CD14-positive monocyte (primary cell): ENCODE measurements around the gene CST9. TPM values are rescaled to one million over a fixed set of nuclear protein-coding genes. Genes with fewer than 3 reads are reported as not detected.

Source experiments
- DNase-seq, 3 donors: peaks; one replicate each; pipeline ENCODE4 v3.0.0-alpha.2; 2011 to 2022
- H2AFZ ChIP-seq: 2 replicates; pipeline ENCODE4 v1.6.0; 2012; ENCODE audit warnings: mild to moderate bottlenecking, low read depth, low read length, inconsistent platforms; ENCODE audit not compliant: insufficient read depth, poor library complexity, severe bottlenecking
- H3K27ac ChIP-seq, 2 donors: 1 replicate in 1 of 2; 2 replicates in 1 of 2; pipeline ENCODE4 v1.5.1; 2012 to 2013; ENCODE audit warnings: low read length in 2 of 2, control low read depth in 1 of 2, inconsistent platforms in 1 of 2, low read depth in 1 of 2, mild to moderate bottlenecking in 1 of 2
- H3K27me3 ChIP-seq, 2 donors: one replicate each; pipeline versions ENCODE4 v1.6.0 to v1.6.1; 2011 to 2013; ENCODE audit warnings: low read length in 2 of 2; ENCODE audit not compliant: control insufficient read depth in 2 of 2, insufficient read depth in 2 of 2
- H3K36me3 ChIP-seq, 2 donors: replicated peaks in 1 of 2; 1 replicate in 1 of 2; 2 replicates in 1 of 2; pipeline versions ENCODE4 v1.5.1 to v1.6.1; 2012 to 2013; ENCODE audit warnings: low read length in 2 of 2, control low read depth in 1 of 2, inconsistent platforms in 1 of 2, mild to moderate bottlenecking in 1 of 2; ENCODE audit not compliant: insufficient read depth in 2 of 2, control insufficient read depth in 1 of 2
- H3K4me1 ChIP-seq, 2 donors: 1 replicate in 1 of 2; 2 replicates in 1 of 2; pipeline versions ENCODE4 v1.5.1 to v1.6.1; 2012 to 2013; ENCODE audit warnings: low read length in 2 of 2, control low read depth in 1 of 2, inconsistent platforms in 1 of 2, mild to moderate bottlenecking in 1 of 2, moderate library complexity in 1 of 2; ENCODE audit not compliant: insufficient read depth in 2 of 2, control insufficient read depth in 1 of 2
- H3K4me2 ChIP-seq: replicated peaks from 2 replicates; pipeline ENCODE3; 2012; ENCODE audit warnings: low read length, moderate library complexity, mild to moderate bottlenecking; ENCODE audit not compliant: poor library complexity, severe bottlenecking; ENCODE audit errors: extremely low read depth
- H3K4me3 ChIP-seq, 3 experiments: fragments of 200-600 bp in 1 of 3; sonication (generic) in 1 of 3; replicated peaks in 1 of 3; 1 replicate in 2 of 3; 2 replicates in 1 of 3; pipeline ENCODE4 v1.5.1; 2011 to 2013; ENCODE audit warnings: low read length in 3 of 3, mild to moderate bottlenecking in 3 of 3, control low read depth in 2 of 3, low read depth in 2 of 3, inconsistent platforms in 1 of 3, moderate library complexity in 1 of 3
- H3K79me2 ChIP-seq: 2 replicates; pipeline ENCODE4 v1.6.0; 2012; ENCODE audit warnings: mild to moderate bottlenecking, control low read depth, inconsistent platforms, low read length, moderate library complexity; ENCODE audit not compliant: insufficient read depth
- H3K9ac ChIP-seq: 2 replicates; pipeline ENCODE4 v1.6.0; 2017; ENCODE audit warnings: low read length, mild to moderate bottlenecking; ENCODE audit not compliant: insufficient read depth, poor library complexity, severe bottlenecking
- H3K9me3 ChIP-seq, 2 donors: replicated peaks in 1 of 2; 1 replicate in 1 of 2; 2 replicates in 1 of 2; pipeline versions ENCODE4 v1.5.1 to v1.6.1; 2012 to 2013; ENCODE audit warnings: low read length in 2 of 2, control low read depth in 1 of 2; ENCODE audit not compliant: control insufficient read depth in 1 of 2, insufficient read depth in 1 of 2
- H4K20me1 ChIP-seq: 2 replicates; pipeline ENCODE4 v1.6.0; 2012; ENCODE audit warnings: mild to moderate bottlenecking, low read length, control low read depth, moderate library complexity; ENCODE audit not compliant: insufficient read depth
- H3K27ac Mint-ChIP-seq, 7 donors: one replicate each; pipeline ENCODE4 v1.8.0; 2020; ENCODE audit warnings: mild to moderate bottlenecking in 7 of 7, mixed read lengths in 7 of 7, moderate library complexity in 6 of 7, inconsistent platforms in 2 of 7
- H3K27me3 Mint-ChIP-seq, 3 donors: one replicate each; pipeline ENCODE4 v1.8.0; 2021 to 2022; ENCODE audit warnings: low read depth in 3 of 3, mild to moderate bottlenecking in 3 of 3, mixed read lengths in 3 of 3, moderate library complexity in 3 of 3, inconsistent platforms in 1 of 3
- H3K36me3 Mint-ChIP-seq, 2 donors: one replicate each; pipeline ENCODE4 v1.8.0; 2020; ENCODE audit warnings: mixed read lengths in 2 of 2, inconsistent platforms in 1 of 2, mild to moderate bottlenecking in 1 of 2
- H3K4me1 Mint-ChIP-seq: one replicate; pipeline ENCODE4 v1.8.0; 2020; ENCODE audit warnings: mild to moderate bottlenecking, mixed read lengths
- H3K4me3 Mint-ChIP-seq, 2 donors: one replicate each; pipeline ENCODE4 v1.8.0; 2020; ENCODE audit warnings: mild to moderate bottlenecking in 2 of 2, mixed read lengths in 2 of 2, moderate library complexity in 1 of 2
- H3K9me3 Mint-ChIP-seq, 7 donors: one replicate each; pipeline ENCODE4 v1.8.0; 2020 to 2022; ENCODE audit warnings: mixed read lengths in 7 of 7, mild to moderate bottlenecking in 6 of 7, moderate library complexity in 6 of 7, inconsistent platforms in 2 of 7
- CTCF ChIP-seq: fragments of 200-600 bp; IDR thresholded peaks from one replicate; pipeline ENCODE4 v1.8.0; 2022; ENCODE audit warnings: antibody characterized with exemption, mild to moderate bottlenecking
- WGBS: methylation state at CpG from one replicate; pipeline ENCODE4 v1.1.5; 2013; ENCODE audit warnings: missing lambda C conversion rate; ENCODE audit not compliant: insufficient coverage; 5-methylcytosine and 5-hydroxymethylcytosine counted together
- intact Hi-C, 2 donors: fragments of 100-400 bp; cut with micrococcal nuclease; formaldehyde crosslinking; loops; one replicate each; pipeline versions ENCODE4 v1.15.0 to v1.15.1; 2023
- polyA plus RNA-seq, 3 donors: library from polyadenylated mRNA; depleted of rRNA in 1 of 3; unstranded in 2 of 3; stranded (reverse) in 1 of 3; fragments of 300-500 nt in 2 of 3; fragments of >200 nt in 1 of 3; fragmentation: Illumina TruSeq in 2 of 3; gene quantifications; 1 replicate in 2 of 3; 2 replicates in 1 of 3; pipeline ENCODE4 v1.2.3, GENCODE V29; 2012 to 2021

CST9 gene
- polyA plus RNA-seq, 3 donors, result 0.13 TPM; not detected in 2

- intact Hi-C loops, result no loop called here
- no peak for TF ChIP-seq CTCF
Observed at GRCh38 chr20:23596579-23597250, 9.0 kb downstream of the CST9 start.

GRCh38 chr20:23595941-23596340 lies 9.8 kb downstream of the CST9 start:
- intact Hi-C loops, result no loop called here

More at GRCh38 chr20:23596579-23597250, 9.0 kb downstream of the CST9 start:
- Mint-ChIP-seq H3K4me1 (peaks cover 26% of the 10 kb centered on the region), H3K9me3 (no peaks in the 10 kb centered on the region), H3K27me3 (peaks cover 0 to 8% (median 2%) of the 10 kb centered on the region in 3 donors), H3K4me3 (no peak overlapping the region), H3K36me3 (no peaks in the 10 kb centered on the region), H3K27ac (peak overlapping the region in 2 of 7 donors; percentile 27 to 63)
- peaks cover 2 to 10% of the 10 kb centered on the region in 2 donors for H3K27me3 ChIP-seq
- no peaks in the 10 kb centered on the region for H3K9me3 ChIP-seq
- no peaks in the 10 kb centered on the region for H3K79me2 ChIP-seq
- no peaks in the 10 kb centered on the region for H3K36me3 ChIP-seq
- DNase-seq, result peak; percentile 32 to 71 (median 56)
- H3K27ac ChIP-seq, result no peak overlapping the region
- WGBS, result no CpG with 5 or more reads among the region's 2 CpGs
- no peak overlapping the region for H3K9ac ChIP-seq
- H2AFZ ChIP-seq, result no peak overlapping the region
- no peak overlapping the region for H3K4me2 ChIP-seq
- H3K4me1 ChIP-seq, result peaks cover 11 to 19% of the 10 kb centered on the region in 2 donors
- H4K20me1 ChIP-seq, result no peaks in the 10 kb centered on the region
- H3K4me3 ChIP-seq, result no peak overlapping the region

More at GRCh38 chr20:23595941-23596340, 9.8 kb downstream of the CST9 start:
- Mint-ChIP-seq H3K27ac (peak overlapping the region in 1 of 7 donors; percentile 50), H3K36me3 (no peaks in the 10 kb centered on the region), H3K27me3 (peaks cover 0 to 8% (median 2%) of the 10 kb centered on the region in 3 donors), H3K9me3 (no peaks in the 10 kb centered on the region), H3K4me1 (peaks cover 26% of the 10 kb centered on the region), H3K4me3 (no peak overlapping the region)
- H3K36me3 ChIP-seq, result no peaks in the 10 kb centered on the region
- no peak for TF ChIP-seq CTCF
- peaks cover 2 to 10% of the 10 kb centered on the region in 2 donors for H3K27me3 ChIP-seq
- no peak overlapping the region for H3K4me3 ChIP-seq
- H3K9ac ChIP-seq, result no peak overlapping the region
- H2AFZ ChIP-seq, result no peak overlapping the region
- DNase-seq, result no peak
- peaks cover 7 to 15% of the 10 kb centered on the region in 2 donors for H3K4me1 ChIP-seq
- H3K79me2 ChIP-seq, result no peaks in the 10 kb centered on the region
- H3K27ac ChIP-seq, result no peak overlapping the region
- H3K4me2 ChIP-seq, result no peak overlapping the region
- H3K9me3 ChIP-seq, result no peaks in the 10 kb centered on the region
- H4K20me1 ChIP-seq, result no peaks in the 10 kb centered on the region
- WGBS, result no CpG with 5 or more reads among the region's 1 CpG
